HepG2 (cell line): ENCODE results near the gene NUP58. TPM values are rescaled to one million over a fixed set of nuclear protein-coding genes. Genes with fewer than 3 reads are reported as not detected.

Source experiments
- ATAC-seq: fragments of 200-7000 bp; cut with Tn5 transposase; 3 replicates; pipeline ENCODE4 v1.9.1; 2020; ENCODE audit warnings: mild to moderate bottlenecking, moderate library complexity
- BruUV-seq: library from RNA; stranded (reverse); fragments of 400-500 nt; replicated peaks from 2 replicates; lab custom pipeline; 2021; lab: Mats Ljungman, UMichigan
- CTCF ChIA-PET: fragments of 300-600 bp; formaldehyde crosslinking; extraction: SDS; loops from one replicate; lab custom pipeline; 2021; ENCODE audit warnings: low total read pairs, inconsistent platforms, low intra/inter-chr PET ratio; lab: Yijun Ruan, JAX
- POLR2A ChIA-PET: fragments of 350-600 bp; sonication (Branson Sonifier 250); formaldehyde crosslinking; loops from one replicate; lab custom pipeline; 2020; ENCODE audit warnings: antibody characterized with exemption, inconsistent platforms; lab: Yijun Ruan, JAX
- DNase-seq: peaks from one replicate; pipeline ENCODE4 v3.0.0-alpha.2; 2015; ENCODE audit warnings: low spot score
- FAIRE-seq: peaks from 3 replicates; lab custom pipeline; 2011; peaks lifted over from hg19 to GRCh38; lab: Jason Lieb, UNC
- H2AFZ ChIP-seq: one replicate; pipeline ENCODE4 v1.6.1; 2011; ENCODE audit warnings: low read length, inconsistent platforms
- H3K27ac ChIP-seq: fragments of 300-600 bp; 3 replicates; pipeline ENCODE4 v1.8.0; 2011; ENCODE audit warnings: mixed run types, mild to moderate bottlenecking, mixed read lengths, low read length, inconsistent platforms; ENCODE audit not compliant: insufficient read depth; ENCODE audit errors: extremely low read length
- H3K27me3 ChIP-seq, 2 experiments: fragments of 200-600 bp in 1 of 2; 2 replicates in 1 of 2; 3 replicates in 1 of 2; pipeline versions ENCODE4 v1.6.0 to v1.8.0; 2011; ENCODE audit warnings: low read length in 2 of 2, mild to moderate bottlenecking in 2 of 2, moderate library complexity in 2 of 2, inconsistent platforms in 1 of 2; ENCODE audit not compliant: insufficient read depth in 2 of 2, control insufficient read depth in 1 of 2
- H3K36me3 ChIP-seq, 2 experiments: fragments of 200-600 bp in 1 of 2; replicated peaks in 1 of 2; 2 replicates in 1 of 2; 3 replicates in 1 of 2; pipeline versions ENCODE4 v1.5.1 to v1.8.0; 2011; ENCODE audit warnings: low read length in 2 of 2, inconsistent platforms in 1 of 2; ENCODE audit not compliant: insufficient read depth in 2 of 2, control insufficient read depth in 1 of 2
- H3K4me1 ChIP-seq: 2 replicates; pipeline ENCODE4 v1.5.1; 2012; ENCODE audit warnings: low read length, inconsistent platforms; ENCODE audit not compliant: insufficient read depth
- H3K4me2 ChIP-seq: 2 replicates; pipeline ENCODE4 v1.6.0; 2011; ENCODE audit warnings: low read depth, low read length, inconsistent platforms
- H3K4me3 ChIP-seq, 3 experiments: fragments of 200-600 bp in 1 of 3; sonication (generic), shearing (Covaris generic) in 1 of 3; replicated peaks in 1 of 3; 2 replicates each; pipeline ENCODE4 v1.5.1; 2011 to 2016; ENCODE audit warnings: low read length in 3 of 3, inconsistent platforms in 2 of 3, low read depth in 2 of 3, mild to moderate bottlenecking in 2 of 3, control low read depth in 1 of 3, mixed read lengths in 1 of 3; ENCODE audit not compliant: insufficient read depth in 1 of 3
- H3K79me2 ChIP-seq: one replicate; pipeline ENCODE4 v1.6.1; 2011; ENCODE audit warnings: low read length, inconsistent platforms; ENCODE audit not compliant: insufficient read depth
- H3K9ac ChIP-seq: 2 replicates; pipeline ENCODE4 v1.6.0; 2011; ENCODE audit warnings: mild to moderate bottlenecking, low read depth, low read length, inconsistent platforms; ENCODE audit not compliant: insufficient read depth
- H3K9me3 ChIP-seq: 2 replicates; pipeline ENCODE4 v1.5.1; 2012; ENCODE audit warnings: mild to moderate bottlenecking, low read length
- H4K20me1 ChIP-seq: 2 replicates; pipeline ENCODE4 v1.6.0; 2011; ENCODE audit warnings: inconsistent platforms, mild to moderate bottlenecking, low read length, moderate library complexity; ENCODE audit not compliant: insufficient read depth
- AHR ChIP-seq: IDR thresholded peaks from 2 replicates; pipeline ENCODE4 v1.6.1; 2018; ENCODE audit warnings: missing genetic modification reagents, missing compliant biosample characterization
- CBX1 ChIP-seq: IDR thresholded peaks from one replicate; pipeline ENCODE4 v1.6.1; 2016; ENCODE audit warnings: antibody characterized with exemption, low read depth
- FOXM1 ChIP-seq: sonication (generic); formaldehyde crosslinking; IDR thresholded peaks from 2 replicates; pipeline ENCODE4 v1.5.0; 2020; ENCODE audit warnings: missing genetic modification reagents
- KDM2A ChIP-seq: sonication (generic); formaldehyde crosslinking; IDR thresholded peaks from 2 replicates; pipeline ENCODE4 v1.4.0; 2020; ENCODE audit warnings: low read depth, missing genetic modification reagents, borderline replicate concordance
- MAFG ChIP-seq: sonication (generic); formaldehyde crosslinking; IDR thresholded peaks from 2 replicates; pipeline ENCODE4 v1.5.1; 2020; ENCODE audit warnings: mild to moderate bottlenecking, missing genetic modification reagents
- PITX1 ChIP-seq: sonication (generic); formaldehyde crosslinking; IDR thresholded peaks from 2 replicates; pipeline ENCODE4 v1.5.1; 2020; ENCODE audit warnings: mild to moderate bottlenecking, missing genetic modification reagents
- PRPF4 ChIP-seq: fragments of 200-400 bp; formaldehyde crosslinking; IDR thresholded peaks from 2 replicates; pipeline ENCODE4 v1.6.1; 2016; ENCODE audit warnings: low read length, low read depth; ENCODE audit not compliant: poor library complexity, severe bottlenecking
- SP140L ChIP-seq: sonication (generic); formaldehyde crosslinking; IDR thresholded peaks from 2 replicates; pipeline ENCODE4 v1.4.0; 2020; ENCODE audit warnings: missing genetic modification reagents, borderline replicate concordance
- SP4 ChIP-seq: sonication (generic); formaldehyde crosslinking; IDR thresholded peaks from 2 replicates; pipeline ENCODE4 v1.8.1; 2023; ENCODE audit warnings: mild to moderate bottlenecking, missing genetic modification reagents
- TOPORS ChIP-seq: sonication (generic); formaldehyde crosslinking; IDR thresholded peaks from 2 replicates; pipeline ENCODE4 v1.8.0; 2023; ENCODE audit warnings: mild to moderate bottlenecking, missing genetic modification reagents
- XBP1 ChIP-seq: sonication (generic); formaldehyde crosslinking; IDR thresholded peaks from 2 replicates; pipeline ENCODE4 v1.5.0; 2020; ENCODE audit warnings: missing genetic modification reagents
- ZFP37 ChIP-seq: sonication (generic); formaldehyde crosslinking; IDR thresholded peaks from 2 replicates; pipeline ENCODE4 v1.4.0; 2020; ENCODE audit warnings: missing genetic modification reagents, borderline replicate concordance
- ZNF251 ChIP-seq: sonication (generic); formaldehyde crosslinking; IDR thresholded peaks from 2 replicates; pipeline ENCODE4 v1.9.0; 2021; ENCODE audit warnings: mild to moderate bottlenecking, missing genetic modification reagents
- ZNF337 ChIP-seq: sonication (generic); formaldehyde crosslinking; IDR thresholded peaks from 2 replicates; pipeline ENCODE4 v1.5.1; 2020; ENCODE audit warnings: missing genetic modification reagents, low read depth, mild to moderate bottlenecking, borderline replicate concordance
- ZNF552 ChIP-seq: sonication (generic); formaldehyde crosslinking; IDR thresholded peaks from 2 replicates; pipeline ENCODE4 v1.9.0; 2022; ENCODE audit warnings: missing genetic modification reagents, mild to moderate bottlenecking, borderline replicate concordance
- ZNF629 ChIP-seq: sonication (generic); formaldehyde crosslinking; conservative IDR thresholded peaks from 2 replicates; pipeline ENCODE4 v1.5.0; 2020; ENCODE audit warnings: missing genetic modification reagents
- ZNF776 ChIP-seq: sonication (generic); formaldehyde crosslinking; IDR thresholded peaks from 2 replicates; pipeline ENCODE4 v1.4.0; 2020; ENCODE audit warnings: mild to moderate bottlenecking, missing genetic modification reagents
- ZNF839 ChIP-seq: sonication (generic); formaldehyde crosslinking; IDR thresholded peaks from 2 replicates; pipeline ENCODE4 v1.4.0; 2020; ENCODE audit warnings: missing genetic modification reagents, mild to moderate bottlenecking, borderline replicate concordance
- ZSCAN9 ChIP-seq: IDR thresholded peaks from 2 replicates; pipeline ENCODE4 v1.6.1; 2016; ENCODE audit warnings: borderline replicate concordance
- WGBS: methylation state at CpG from one replicate; pipeline ENCODE4 v1.1.6; 2017; ENCODE audit warnings: low lambda C conversion rate; 5-methylcytosine and 5-hydroxymethylcytosine counted together
- in situ Hi-C: cut with HindIII; loops from 2 replicates; pipeline ENCODE4 v1.10.0; 2017; ENCODE audit warnings: low pct_unique_long_range_greater_than_20kb; ENCODE audit not compliant: extremely low pct_ligation_motif_present
- intact Hi-C: fragments of 100-400 bp; cut with micrococcal nuclease; formaldehyde crosslinking; loops from one replicate; pipeline ENCODE4 v1.10.0; 2022; ENCODE audit not compliant: unreplicated experiment
- polyA plus RNA-seq, 8 experiments: library from polyadenylated mRNA; depleted of rRNA in 3 of 8; stranded (reverse) in 7 of 8; unstranded in 1 of 8; fragments of >200 nt; fragmentation: Illumina TruSeq in 4 of 8; extraction: Trizol in 4 of 8; gene quantifications; 2 replicates each; pipeline versions ENCODE4 v1.2.1 to v1.2.3, GENCODE V29; 2011 to 2016; ENCODE audit warnings: low read depth in 4 of 8, missing spikeins in 1 of 8, mixed read lengths in 1 of 8; ENCODE audit not compliant: insufficient read depth in 1 of 8
- total RNA-seq, 5 experiments: library from RNA; depleted of rRNA; stranded (reverse); fragments of >200 nt; fragmentation: Illumina TruSeq; extraction: Trizol; gene quantifications; 2 replicates each; pipeline ENCODE4 v1.2.3, GENCODE V29; 2016; ENCODE audit warnings: low read depth in 1 of 5
- TF ChIP-seq, protein P1 (sequence below): IDR thresholded peaks from 2 replicates; pipeline ENCODE4 v1.6.1; 2016; ENCODE audit warnings: missing biosample characterization, missing genetic modification reagents, low read depth
- TF ChIP-seq, protein P2 (sequence below): IDR thresholded peaks from 2 replicates; pipeline ENCODE4 v1.6.1; 2016; ENCODE audit warnings: low read depth, borderline replicate concordance
- TF ChIP-seq, protein P3 (sequence below): IDR thresholded peaks from 2 replicates; pipeline ENCODE4 v1.6.1; 2016; ENCODE audit warnings: low read depth, control low read depth

Gene NUP58
- total and polyA plus RNA-seq, 2 of the 13 experiments (the other 11 are each of a cell fraction or from before 2014, with no cell fraction given) = 45.4 to 46.5 TPM

- no peak for TF ChIP-seq PITX1
- no peak for TF ChIP-seq FOXM1
- no peak for TF ChIP-seq MAFG (CRISPR knock-in tag)
- TF ChIP-seq ZSCAN9 = no peak
- no peak for TF ChIP-seq TOPORS
- TF ChIP-seq ZFP37 (CRISPR knock-in tag) = no peak
- TF ChIP-seq, all 625 proteins: peak for 0
Observed at GRCh38 chr13:25288966-25289365, 12.5 kb upstream of the NUP58 start (continued).

DNA sequence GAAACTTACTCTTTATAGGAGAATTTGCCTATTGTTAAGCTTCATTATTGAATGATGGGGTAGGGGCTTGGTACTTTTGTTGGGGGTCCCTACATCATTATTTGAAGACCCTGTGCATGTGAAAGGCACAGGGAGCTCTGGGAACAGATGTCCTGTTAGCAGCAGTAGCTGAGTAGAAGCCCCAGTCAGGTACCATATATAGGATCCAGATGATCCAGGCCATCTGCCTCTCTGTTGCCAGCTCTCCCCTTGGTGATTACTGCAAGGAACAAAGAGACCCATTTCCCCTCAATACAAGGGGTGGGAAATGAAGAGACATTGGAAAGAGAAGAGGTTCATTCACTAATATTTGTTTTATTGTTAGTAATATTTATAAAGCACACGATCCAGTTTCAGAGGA, 9.7 kb upstream of the NUP58 start:
- Histone ChIP-seq H3K4me3 (no peak overlapping the region), H3K27ac (no peak overlapping the region), H3K9me3 (no peaks in the 10 kb centered on the region), H3K36me3 (no peaks in the 10 kb centered on the region), H4K20me1 (no peaks in the 10 kb centered on the region), H3K9ac (no peak overlapping the region), H3K79me2 (peaks cover 1% of the 10 kb centered on the region), H3K4me1 (peaks cover 10% of the 10 kb centered on the region; the same call in 1 of the 2 replicates), H2AFZ (no peak overlapping the region), H3K4me2 (no peak overlapping the region), H3K27me3 (peaks cover 0 to 16% of the 10 kb centered on the region in 2 experiments; a peak in 2 of 5 replicates)
- in situ Hi-C loops = no loop called here
- ChIA-PET CTCF (no interaction called here), POLR2A (no interaction called here)
- FAIRE-seq (no peak), DNase-seq (no peak), ATAC-seq (no peak)
- 45% methylated on average over 1 of the region's 1 CpG for WGBS
- no TSS peak for BruUV-seq
- intact Hi-C loops = no loop called here
- no peak for TF ChIP-seq ZNF337 (CRISPR knock-in tag)
- TF ChIP-seq ZNF776 = no peak
- no peak for TF ChIP-seq PRPF4
- TF ChIP-seq XBP1 = no peak
- TF ChIP-seq, protein P1, sequence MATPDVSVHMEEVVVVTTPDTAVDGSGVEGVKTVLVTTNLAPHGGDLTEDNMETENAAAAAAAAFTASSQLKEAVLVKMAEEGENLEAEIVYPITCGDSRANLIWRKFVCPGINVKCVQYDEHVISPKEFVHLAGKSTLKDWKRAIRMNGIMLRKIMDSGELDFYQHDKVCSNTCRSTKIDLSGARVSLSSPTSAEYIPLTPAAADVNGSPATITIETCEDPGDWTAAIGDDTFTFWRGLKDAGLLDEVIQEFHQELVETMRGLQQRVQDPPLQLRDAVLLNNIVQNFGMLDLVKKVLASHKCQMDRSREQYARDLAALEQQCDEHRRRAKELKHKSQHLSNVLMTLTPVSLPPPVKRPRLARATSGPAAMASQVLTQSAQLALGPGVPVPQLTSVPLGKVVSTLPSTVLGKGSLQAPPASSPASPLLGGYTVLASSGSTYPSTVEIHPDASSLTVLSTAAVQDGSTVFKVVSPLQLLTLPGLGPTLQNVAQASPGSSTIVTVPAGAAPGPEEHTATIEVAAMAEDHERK = no peak
- TF ChIP-seq, protein P2, sequence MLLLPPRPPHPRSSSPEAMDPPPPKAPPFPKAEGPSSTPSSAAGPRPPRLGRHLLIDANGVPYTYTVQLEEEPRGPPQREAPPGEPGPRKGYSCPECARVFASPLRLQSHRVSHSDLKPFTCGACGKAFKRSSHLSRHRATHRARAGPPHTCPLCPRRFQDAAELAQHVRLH = no peak
- TF ChIP-seq KDM2A (CRISPR knock-in tag) = no peak
- no peak for TF ChIP-seq CBX1
- no peak for TF ChIP-seq ZNF251
- no peak for TF ChIP-seq SP4 (CRISPR knock-in tag)
- TF ChIP-seq ZNF552 (CRISPR knock-in tag) = no peak
- no peak for TF ChIP-seq SP140L (CRISPR knock-in tag)
- no peak for TF ChIP-seq AHR (CRISPR knock-in tag)
- no peak for TF ChIP-seq ZNF839 (CRISPR knock-in tag)
- TF ChIP-seq, protein P3, sequence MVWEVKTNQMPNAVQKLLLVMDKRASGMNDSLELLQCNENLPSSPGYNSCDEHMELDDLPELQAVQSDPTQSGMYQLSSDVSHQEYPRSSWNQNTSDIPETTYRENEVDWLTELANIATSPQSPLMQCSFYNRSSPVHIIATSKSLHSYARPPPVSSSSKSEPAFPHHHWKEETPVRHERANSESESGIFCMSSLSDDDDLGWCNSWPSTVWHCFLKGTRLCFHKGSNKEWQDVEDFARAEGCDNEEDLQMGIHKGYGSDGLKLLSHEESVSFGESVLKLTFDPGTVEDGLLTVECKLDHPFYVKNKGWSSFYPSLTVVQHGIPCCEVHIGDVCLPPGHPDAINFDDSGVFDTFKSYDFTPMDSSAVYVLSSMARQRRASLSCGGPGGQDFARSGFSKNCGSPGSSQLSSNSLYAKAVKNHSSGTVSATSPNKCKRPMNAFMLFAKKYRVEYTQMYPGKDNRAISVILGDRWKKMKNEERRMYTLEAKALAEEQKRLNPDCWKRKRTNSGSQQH = no peak
- TF ChIP-seq ZNF629 = no peak
